Measurements from ENCODE around the gene POLA2. TPM values are rescaled to one million over a fixed set of nuclear protein-coding genes. Genes with fewer than 3 reads are reported as not detected.

The POLA2 gene, protein sequence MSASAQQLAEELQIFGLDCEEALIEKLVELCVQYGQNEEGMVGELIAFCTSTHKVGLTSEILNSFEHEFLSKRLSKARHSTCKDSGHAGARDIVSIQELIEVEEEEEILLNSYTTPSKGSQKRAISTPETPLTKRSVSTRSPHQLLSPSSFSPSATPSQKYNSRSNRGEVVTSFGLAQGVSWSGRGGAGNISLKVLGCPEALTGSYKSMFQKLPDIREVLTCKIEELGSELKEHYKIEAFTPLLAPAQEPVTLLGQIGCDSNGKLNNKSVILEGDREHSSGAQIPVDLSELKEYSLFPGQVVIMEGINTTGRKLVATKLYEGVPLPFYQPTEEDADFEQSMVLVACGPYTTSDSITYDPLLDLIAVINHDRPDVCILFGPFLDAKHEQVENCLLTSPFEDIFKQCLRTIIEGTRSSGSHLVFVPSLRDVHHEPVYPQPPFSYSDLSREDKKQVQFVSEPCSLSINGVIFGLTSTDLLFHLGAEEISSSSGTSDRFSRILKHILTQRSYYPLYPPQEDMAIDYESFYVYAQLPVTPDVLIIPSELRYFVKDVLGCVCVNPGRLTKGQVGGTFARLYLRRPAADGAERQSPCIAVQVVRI
- total RNA-seq = 8.9 TPM

DNA sequence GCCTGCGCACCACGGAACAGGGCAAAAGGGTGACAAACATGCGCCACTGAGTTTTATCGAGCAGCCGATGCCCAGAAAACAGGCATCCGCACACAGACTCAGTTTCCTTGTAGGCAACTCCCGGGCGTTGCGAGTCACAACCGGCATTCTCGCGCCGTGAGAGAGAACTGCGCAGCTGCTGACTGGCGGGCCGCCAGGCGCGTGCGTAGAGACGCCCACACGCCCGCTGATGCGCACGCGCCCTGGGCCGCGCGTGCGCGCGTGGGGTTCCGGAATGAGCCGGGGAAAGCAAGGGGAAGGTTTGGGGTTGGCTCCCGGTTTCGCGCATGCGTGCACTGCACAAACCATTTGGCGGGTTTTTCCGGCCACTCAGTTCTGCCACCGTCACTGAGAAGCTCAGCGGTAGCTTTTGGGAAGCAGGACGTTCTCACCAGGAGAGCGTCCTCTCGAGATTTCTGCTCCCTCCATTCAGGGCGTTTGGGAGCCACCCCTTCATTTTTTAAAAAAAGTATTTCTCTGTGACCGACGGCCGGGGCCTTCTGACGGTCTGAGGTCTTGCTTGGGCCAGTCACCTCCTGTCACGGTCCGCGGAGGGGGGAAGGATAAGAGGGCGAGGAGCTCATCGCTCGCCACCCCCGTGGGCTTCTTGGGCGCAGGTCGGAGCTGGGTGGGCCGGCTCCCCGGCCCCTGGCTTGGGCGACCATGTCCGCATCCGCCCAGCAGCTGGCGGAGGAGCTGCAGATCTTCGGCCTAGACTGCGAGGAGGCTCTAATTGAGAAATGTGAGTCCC lies at the start of gene POLA2:
POLA2 (plus strand) TSS at position 372 of the 790 bp plus-strand sequence; CDS start at position 703, 331 bp downstream.

DNA sequence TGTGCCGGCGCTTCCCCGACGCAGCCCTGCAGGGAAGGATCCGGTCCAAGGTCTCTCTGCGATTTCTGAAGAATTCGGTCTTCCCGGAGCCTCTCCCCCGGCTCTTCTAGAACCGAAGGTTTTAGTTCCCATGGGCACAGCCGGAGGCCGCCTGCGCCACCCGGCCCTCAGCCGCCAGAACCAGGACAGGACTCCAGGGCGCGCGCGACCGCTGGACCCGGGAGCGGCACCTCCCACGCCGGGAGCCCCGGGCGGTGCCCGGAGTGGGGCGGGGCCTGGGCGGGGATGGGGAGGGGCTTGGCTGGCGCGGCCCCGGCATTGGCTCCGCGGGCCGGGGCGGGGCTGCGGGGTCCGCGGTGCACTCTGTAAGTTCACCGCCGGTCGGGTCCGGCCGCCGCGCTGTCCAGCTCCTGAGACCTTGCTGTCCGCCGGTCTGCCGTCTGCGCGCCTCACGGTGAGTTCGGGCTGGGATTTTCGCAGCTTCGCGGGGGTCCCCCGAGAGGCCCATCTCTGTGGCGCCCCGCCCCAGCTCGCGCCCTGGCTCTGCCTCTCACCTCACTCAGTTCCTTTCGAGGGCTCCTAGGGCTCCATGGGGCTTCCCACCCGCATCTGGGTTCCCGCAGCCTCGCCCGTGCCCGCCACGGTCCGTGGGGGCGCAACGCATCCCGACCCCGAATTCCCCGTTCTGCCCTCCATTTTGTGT lies 52.9 kb downstream of the POLA2 start, which contains the start of gene CDC42EP2:
CDC42EP2 (plus strand) TSS at position 366 of the 703 bp plus-strand sequence. CDS start 6,033 bp downstream, outside the sequence.

Other genes with a start within 250 kb of the POLA2 start
- 76.0 TPM for gene ARL2, start 247.8 kb upstream of the POLA2 start, total RNA-seq
- 15.1 TPM for gene SNX15, start 234.5 kb upstream of the POLA2 start, total RNA-seq
- 6.2 TPM for gene SAC3D1, start 220.8 kb upstream of the POLA2 start, total RNA-seq
- gene NAALADL1, start 203.4 kb upstream of the POLA2 start, total RNA-seq = 22.0 TPM
- gene CDCA5, start 177.9 kb upstream of the POLA2 start, total RNA-seq = 3.7 TPM
- gene ZFPL1, start 177.7 kb upstream of the POLA2 start, total RNA-seq = 28.7 TPM
- gene VPS51, start 165.7 kb upstream of the POLA2 start, total RNA-seq = 643 TPM
- gene TM7SF2, start 150.1 kb upstream of the POLA2 start, total RNA-seq = 45.1 TPM
- gene ZNHIT2, start 144.3 kb upstream of the POLA2 start, total RNA-seq = 6.6 TPM
- gene FAU, start 139.8 kb upstream of the POLA2 start, total RNA-seq = 256 TPM
- gene MRPL49, start 139.6 kb upstream of the POLA2 start, total RNA-seq = 62.3 TPM
- gene SYVN1, start 127.4 kb upstream of the POLA2 start, total RNA-seq = 29.2 TPM
- gene SPDYC, start 91.7 kb upstream of the POLA2 start, total RNA-seq = not detected
- gene CAPN1, start 80.0 kb upstream of the POLA2 start, total RNA-seq = 91.5 TPM
- gene CDC42EP2, start 52.9 kb downstream of the POLA2 start, total RNA-seq = 12.8 TPM
- gene DPF2, start 71.9 kb downstream of the POLA2 start, total RNA-seq = 60.6 TPM
- gene TIGD3, start 92.8 kb downstream of the POLA2 start, total RNA-seq = 3.6 TPM
- gene SLC25A45, start 120.7 kb downstream of the POLA2 start, total RNA-seq = 3.5 TPM
- gene FRMD8, start 124.7 kb downstream of the POLA2 start, total RNA-seq = 35.2 TPM
- 82.1 TPM for gene NEAT1, start 160.8 kb downstream of the POLA2 start, total RNA-seq
- 30,401 TPM for gene MALAT1, start 237.1 kb downstream of the POLA2 start, total RNA-seq

Measured in camera-type eye (tissue), 1 donor.